Renal cortex interstitium (tissue), 15 donors: ENCODE measurements around the gene CTAGE15. TPM values are rescaled to one million over a fixed set of nuclear protein-coding genes. Genes with fewer than 3 reads are reported as not detected.
"Not testable (repeated sequence)": the region's sequence is repeated elsewhere in the genome, so short reads cannot be mapped to it uniquely, and the experiment has no call there.

Source experiments
- DNase-seq, 11 donors: peaks; one replicate each; pipeline ENCODE4 v3.0.0-alpha.2; 2013; ENCODE audit warnings: low read depth in 9 of 11, low spot score in 4 of 11; ENCODE audit errors: extremely low read depth in 1 of 11
- long read RNA-seq, 16 experiments: transcript quantifications; one replicate each; lab custom pipeline, GENCODE V29; 2026
- polyA plus RNA-seq, 3 donors: library from polyadenylated mRNA; unstranded; fragments of 120-200 nt; gene quantifications; one replicate each; pipeline ENCODE4 v1.2.1, GENCODE V29; 2013; ENCODE audit not compliant: insufficient read length in 3 of 3

CTAGE15 gene
- polyA plus RNA-seq: 1 to 10 TPM in 2 of 3 donors, under 1 TPM in 1; 0.43 to 1.7 (median 1.5) TPM
- long read RNA-seq, donor 1: 0 reads
- long read RNA-seq, donor 2: 0 reads
- long read RNA-seq, donor 3: 0 reads
- long read RNA-seq, donor 4: 0 reads
- long read RNA-seq, donor 5: 0 reads
- long read RNA-seq, donor 6: 0 reads
- long read RNA-seq, donor 7: 0 reads
- long read RNA-seq, donor 8: 0 reads
- long read RNA-seq, donor 9: 0 reads
- long read RNA-seq, donor 10, partial matches to known transcripts: 0 of 1 reads
- long read RNA-seq, donor 10, other reads (novel, unspliced or antisense): 0 of 1 reads
- long read RNA-seq, donor 11: 0 reads
- long read RNA-seq, donor 12: 0 reads
- long read RNA-seq, donor 13: 0 reads
- long read RNA-seq, donor 14: 0 reads
- long read RNA-seq, donor 15: 0 reads
- long read RNA-seq, donor 16: 0 reads

DNA sequence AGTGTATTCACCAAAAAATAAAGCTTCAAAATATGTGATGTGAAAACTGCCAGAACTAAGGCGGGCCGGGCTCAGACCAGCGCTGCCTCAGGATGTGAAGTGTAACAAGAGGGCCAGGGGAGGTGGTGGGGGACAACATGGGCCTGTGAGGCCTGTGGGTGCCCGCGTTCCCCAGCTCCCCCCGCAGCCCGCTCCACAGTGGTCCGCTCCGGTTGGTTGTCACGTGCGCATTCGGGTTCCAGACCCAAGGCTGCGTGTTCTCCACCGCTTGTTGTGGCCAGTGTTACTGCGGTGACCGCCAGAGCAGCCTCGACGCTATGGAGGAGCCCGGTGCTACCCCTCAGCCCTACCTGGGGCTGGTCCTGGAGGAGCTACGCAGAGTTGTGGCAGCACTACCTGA lies at the start of gene CTAGE15:
TSS of gene CTAGE15 (plus strand) at position 301 of the 400 bp plus-strand sequence. CDS start at position 318, 17 bp downstream.
- not testable (repeated sequence) for DNase-seq

DNA sequence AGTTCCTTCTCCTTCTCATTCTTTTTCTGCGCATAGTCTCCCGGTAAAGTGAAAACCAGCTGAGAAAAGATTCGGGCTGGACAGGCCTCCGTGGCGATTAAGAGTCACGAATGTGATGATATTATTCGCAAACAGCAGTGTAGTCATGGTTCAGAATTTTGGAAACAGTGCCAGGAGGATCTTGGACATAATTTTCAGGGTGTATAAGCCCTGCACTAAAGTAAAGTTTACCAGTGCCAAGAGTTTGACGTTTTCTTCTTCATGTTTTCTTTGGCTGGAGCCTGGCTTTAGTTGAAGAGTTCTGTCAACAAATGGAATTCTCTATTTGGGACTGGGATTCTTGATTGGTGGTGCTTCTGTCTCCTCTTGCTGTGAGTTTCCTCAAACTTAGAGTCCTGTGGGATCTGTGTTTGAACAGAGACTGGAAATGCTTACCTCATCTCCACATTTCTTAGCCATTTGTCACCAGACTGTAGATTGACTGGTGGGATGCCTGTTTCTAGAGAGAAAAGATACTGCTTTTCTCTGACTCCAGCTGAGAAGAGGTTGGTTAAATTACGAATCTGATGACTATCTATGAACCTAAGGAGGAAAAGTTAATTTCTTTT lies 49.2 kb upstream of the CTAGE15 start:
- not testable (repeated sequence) for DNase-seq

GRCh38 chr7:143531169-143531926 lies 40.3 kb upstream of the CTAGE15 start:
- not testable (repeated sequence) for DNase-seq

GRCh38 chr7:143531932-143532331 lies 39.7 kb upstream of the CTAGE15 start:
- not testable (repeated sequence) for DNase-seq

- DNase-seq: not testable (repeated sequence)
Observed at GRCh38 chr7:143533213-143533839, 38.3 kb upstream of the CTAGE15 start.

GRCh38 chr7:143536443-143536842 lies 35.2 kb upstream of the CTAGE15 start:
- DNase-seq: not testable (repeated sequence)

GRCh38 chr7:143543288-143544038 lies 28.1 kb upstream of the CTAGE15 start:
- not testable (repeated sequence) for DNase-seq

- not testable (repeated sequence) for DNase-seq
Observed at GRCh38 chr7:143555968-143556367, 15.6 kb upstream of the CTAGE15 start.

- DNase-seq: not testable (repeated sequence)
Observed at GRCh38 chr7:143563306-143563705, 8.3 kb upstream of the CTAGE15 start.

DNA sequence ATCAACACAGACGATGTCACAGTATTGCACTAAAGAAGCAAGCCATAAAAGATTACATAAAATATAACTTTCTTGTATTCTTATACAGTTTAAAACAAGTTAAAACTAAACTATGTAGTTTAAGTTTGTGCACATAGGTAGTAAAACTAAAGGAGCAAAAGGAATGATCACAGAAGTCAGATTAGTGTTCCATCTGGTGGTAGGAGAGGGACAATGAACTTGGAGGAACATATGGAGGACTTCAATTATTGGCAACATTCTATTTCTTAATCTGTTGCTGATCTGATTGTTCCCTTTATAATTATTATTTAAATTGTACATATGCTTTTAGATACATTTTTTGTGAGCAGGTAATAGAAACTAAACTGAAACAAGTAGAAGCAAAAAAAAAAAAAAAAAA lies 5.6 kb upstream of the CTAGE15 start:
- not testable (repeated sequence) for DNase-seq

DNA sequence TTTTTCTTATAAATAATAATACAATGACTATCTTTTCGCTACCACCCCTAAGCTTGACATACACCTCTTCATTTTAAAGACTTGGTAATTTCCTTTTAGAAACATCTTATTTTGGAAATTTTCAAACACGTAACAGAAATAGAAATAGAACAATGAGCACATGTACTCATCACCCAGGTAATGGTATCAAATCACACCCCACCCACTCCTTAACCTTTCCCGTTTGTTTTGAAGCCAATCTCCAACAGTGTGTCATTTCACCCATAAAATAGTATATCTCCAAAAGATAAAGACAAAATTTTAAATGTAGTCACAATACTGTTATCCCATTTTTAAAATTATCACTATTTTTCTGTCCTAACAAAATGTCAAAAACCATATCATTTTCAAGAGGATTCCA lies 16.6 kb downstream of the CTAGE15 start:
- not testable (repeated sequence) for DNase-seq

- not testable (repeated sequence) for DNase-seq
Observed at GRCh38 chr7:143589897-143590296, 18.3 kb downstream of the CTAGE15 start.

- DNase-seq: not testable (repeated sequence)
Observed at GRCh38 chr7:143598086-143598485, 26.5 kb downstream of the CTAGE15 start.

GRCh38 chr7:143603549-143603948 lies 31.9 kb downstream of the CTAGE15 start:
- DNase-seq: not testable (repeated sequence)

DNA sequence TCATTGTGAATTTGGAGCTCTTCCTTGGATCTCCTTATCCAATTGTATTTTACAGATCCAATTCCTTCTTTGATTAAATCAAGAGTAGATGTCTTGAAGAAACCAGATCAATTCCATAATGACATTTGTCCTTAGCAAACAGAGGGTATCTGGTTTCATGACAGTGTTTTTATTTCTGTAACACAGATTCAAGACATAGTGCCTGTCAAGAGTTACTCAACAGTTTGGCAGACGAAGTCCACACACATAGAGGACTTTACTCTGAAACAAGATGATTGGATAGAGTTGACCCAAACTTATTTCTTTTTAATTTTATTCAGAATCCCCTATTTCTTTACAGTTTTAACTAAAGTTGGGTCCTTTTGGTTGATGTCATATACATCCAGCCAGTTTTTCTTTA lies 34.5 kb downstream of the CTAGE15 start:
- not testable (repeated sequence) for DNase-seq

- DNase-seq: not testable (repeated sequence)
Observed at GRCh38 chr7:143615545-143615944, 43.9 kb downstream of the CTAGE15 start.

GRCh38 chr7:143617204-143617603 lies 45.6 kb downstream of the CTAGE15 start:
- DNase-seq: not testable (repeated sequence)

GRCh38 chr7:143620058-143620457 lies 48.5 kb downstream of the CTAGE15 start:
- DNase-seq: not testable (repeated sequence)
